Ovary (tissue), 9 donors: Measurements from ENCODE around the gene PRDX2. TPM values are rescaled to one million over a fixed set of nuclear protein-coding genes. Genes with fewer than 3 reads are reported as not detected.
A peak's percentile ranks its signal among the peaks of the same experiment; 100 is the strongest.

Experiments
- DNase-seq, 5 donors: peaks; one replicate each; pipeline ENCODE4 v3.0.0-alpha.2; 2019 to 2020
- H3K27ac ChIP-seq, 2 donors: fragments of 200-600 bp; one replicate each; pipeline versions ENCODE4 v1.5.1 to v1.8.0; 2019 to 2022
- H3K27me3 ChIP-seq: fragments of 200-600 bp; one replicate; pipeline ENCODE4 v1.8.0; 2022
- H3K36me3 ChIP-seq: fragments of 200-600 bp; sonication (generic); one replicate; pipeline ENCODE4 v1.5.1; 2019
- H3K4me1 ChIP-seq: one replicate; pipeline ENCODE4 v1.8.1; 2013; ENCODE audit warnings: mild to moderate bottlenecking, moderate library complexity; ENCODE audit not compliant: insufficient read depth
- H3K4me3 ChIP-seq: fragments of 200-600 bp; sonication (generic); one replicate; pipeline ENCODE4 v1.5.1; 2017
- H3K9me3 ChIP-seq, 2 donors: fragments of 200-600 bp in 1 of 2; sonication (generic) in 1 of 2; one replicate each; pipeline versions ENCODE4 v1.5.1 to v1.8.1; 2013 to 2019; ENCODE audit warnings: mild to moderate bottlenecking in 1 of 2, moderate library complexity in 1 of 2
- CTCF ChIP-seq, 3 donors: fragments of 450-650 bp in 2 of 3; fragments of 200-600 bp in 1 of 3; IDR thresholded peaks; one replicate each; pipeline versions ENCODE4 v1.5.1 to v1.8.0; 2016 to 2022; ENCODE audit warnings: antibody characterized with exemption in 3 of 3, mild to moderate bottlenecking in 1 of 3
- EP300 ChIP-seq: sonication (generic); formaldehyde crosslinking; IDR thresholded peaks from one replicate; pipeline ENCODE4 v1.6.1; 2017; ENCODE audit warnings: antibody characterized with exemption
- POLR2A ChIP-seq: fragments of 450-650 bp; IDR thresholded peaks from one replicate; pipeline ENCODE4 v1.6.1; 2017; ENCODE audit warnings: antibody characterized with exemption, mild to moderate bottlenecking, moderate library complexity
- WGBS, 3 donors: extraction: QIAGEN DNeasy Blood & Tissue Kit in 1 of 3; methylation state at CpG; one replicate each; pipeline versions ENCODE4 v1.1.5 to v1.1.7; 2013 to 2017; 5-methylcytosine and 5-hydroxymethylcytosine counted together
- intact Hi-C, 4 donors: fragments of 100-400 bp; cut with DNase I; formaldehyde crosslinking; loops; one replicate each; pipeline versions ENCODE4 v1.11.0 to v1.15.1; 2022 to 2023
- polyA plus RNA-seq, 2 donors: library from polyadenylated mRNA; stranded (reverse); fragments of 200-250 nt in 1 of 2; fragments of 350-450 nt in 1 of 2; fragmentation: Illumina TruSeq in 1 of 2; extraction: RNeasy Lipid Tissue Mini Kit (QIAGEN cat#74804) in 1 of 2; gene quantifications; one replicate each; pipeline ENCODE4 v1.2.3, GENCODE V29; 2013 to 2014
- total RNA-seq, 7 donors: library from RNA; depleted of rRNA in 2 of 7; stranded (reverse); fragments of >200 nt in 2 of 7; fragmentation: NEBNext Ultra II Directional in 3 of 7; extraction: Animal tissue kit (Norgen Biotek cat#: 25700) in 3 of 7; gene quantifications; one replicate each; pipeline versions ENCODE4 v1.1.0 to v1.2.4, GENCODE V29; 2016 to 2023
- donor health status: DM: no; HTN: no; CAD: no; lungs with moderate emphysema.
- donor health status: DM: no; HTN: no; CAD: no.
- donor health status: Bipolar disorder and iron deficiency.
- donor health status: DM: yes; HTN: yes; CAD: no.
- donor health status: DM: no; HTN: no; CAD: no.
- donor health status: DM: yes; HTN: yes; CAD: no.

PRDX2 gene
- total and polyA plus RNA-seq, 9 donors: 98.3 to 321 (median 237) TPM

GRCh38 chr19:12834976-12835757, 33.6 kb upstream of the PRDX2 start:
- peaks cover 17% of the 10 kb centered on the region for H3K27me3 ChIP-seq
- WGBS, 3 donors: 4 to 9% (median 4%) methylated on average over 39 of the region's 39 CpGs

DNA sequence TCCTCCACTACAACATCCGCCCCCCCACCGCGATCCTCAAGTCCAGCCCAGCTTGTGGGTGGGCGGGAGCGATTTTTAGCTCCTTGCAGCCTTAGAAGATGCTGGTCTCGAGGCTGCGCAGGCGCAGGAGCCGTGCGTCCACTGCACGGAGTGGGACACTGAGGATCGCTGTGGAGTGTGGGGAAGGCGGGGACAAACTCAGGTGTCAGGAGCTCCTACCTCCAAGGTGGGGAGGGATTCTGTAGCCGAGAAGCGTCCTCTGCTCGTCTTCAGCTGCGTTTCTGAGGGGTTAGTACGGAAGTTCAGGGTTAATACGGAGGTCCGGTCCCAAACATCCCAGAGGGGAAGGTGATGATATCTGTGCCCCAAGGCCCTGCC, 33.0 kb upstream of the PRDX2 start, which contains the start of gene RTBDN:
Gene RTBDN (minus strand): TSS at position 14 of the 378 bp plus-strand sequence. CDS start 4,600 bp downstream, outside the sequence.
- H3K36me3 ChIP-seq: no peaks in the 10 kb centered on the region
- peaks cover 16% of the 10 kb centered on the region for H3K27me3 ChIP-seq
- WGBS, 3 donors: 3 to 6% (median 3%) methylated on average over 20 of the region's 20 CpGs
- no peak for DNase-seq
- H3K4me3 ChIP-seq: peak within 1 kb of the TSS; percentile 26
- no peaks in the 10 kb centered on the region for H3K9me3 ChIP-seq
- H3K4me1 ChIP-seq: no peaks in the 10 kb centered on the region
- no peak for TF ChIP-seq POLR2A
- TF ChIP-seq CTCF (IDR thresholded peaks at IDR 0.05): no peak
- no peak for TF ChIP-seq EP300
- intact Hi-C loops: no loop called here
- no peak within 1 kb of the TSS for H3K27ac ChIP-seq

More at GRCh38 chr19:12834976-12835757, 33.6 kb upstream of the PRDX2 start:
- intact Hi-C loops: no loop called here
- Histone ChIP-seq H3K4me1 (no peaks in the 10 kb centered on the region), H3K4me3 (no peak overlapping the region), H3K27ac (no peak overlapping the region), H3K9me3 (no peaks in the 10 kb centered on the region), H3K36me3 (no peaks in the 10 kb centered on the region)
- no peak for TF ChIP-seq EP300
- TF ChIP-seq CTCF (IDR thresholded peaks at IDR 0.05): no peak
- TF ChIP-seq POLR2A: no peak
- peak in 2 of 5 donors; percentile 30 to 50 for DNase-seq

GRCh38 chr19:12833738-12834565, 32.4 kb upstream of the PRDX2 start:
- TF ChIP-seq POLR2A (no peak), CTCF (IDR thresholded peaks at IDR 0.05) (no peak), EP300 (no peak)
- 1% methylated on average over 21 to 86 of the region's 87 CpGs for WGBS, 3 donors
- H3K4me1 ChIP-seq: no peaks in the 10 kb centered on the region
- H3K4me3 ChIP-seq: peak overlapping the region; percentile 26
- H3K9me3 ChIP-seq: no peaks in the 10 kb centered on the region
- H3K36me3 ChIP-seq: no peaks in the 10 kb centered on the region
- no peak overlapping the region for H3K27ac ChIP-seq
- intact Hi-C loops: no loop called here
- no peak for DNase-seq
- H3K27me3 ChIP-seq: peaks cover 16% of the 10 kb centered on the region

DNA sequence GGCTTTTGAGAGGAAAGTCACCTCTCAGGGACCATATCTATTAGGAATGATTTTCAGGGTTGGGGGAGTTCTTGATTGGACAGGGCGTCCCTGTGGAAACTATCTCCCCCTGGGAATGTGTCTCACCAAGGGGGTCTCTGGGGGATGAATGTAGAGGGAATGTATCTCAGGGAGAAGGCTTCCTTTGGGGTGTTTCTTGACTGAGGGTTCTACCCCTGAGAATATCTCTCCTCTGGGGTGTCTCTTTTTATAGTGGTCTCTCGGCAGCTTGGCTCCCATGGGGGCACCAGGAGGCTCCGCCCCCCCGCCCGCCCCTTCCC, 31.8 kb upstream of the PRDX2 start:
- Histone ChIP-seq H3K4me1 (peaks cover 1% of the 10 kb centered on the region), H3K4me3 (no peak overlapping the region), H3K36me3 (no peaks in the 10 kb centered on the region), H3K27me3 (peaks cover 16% of the 10 kb centered on the region), H3K27ac (no peak overlapping the region), H3K9me3 (no peaks in the 10 kb centered on the region)
- intact Hi-C loops: no loop called here
- WGBS, 3 donors: 2 to 4% (median 3%) methylated on average over 3 to 5 of the region's 5 CpGs
- TF ChIP-seq POLR2A (no peak), CTCF (IDR thresholded peaks at IDR 0.05) (no peak), EP300 (no peak)
- no peak for DNase-seq
